ENCODE results near the gene C6orf52.
"Not testable (repeated sequence)": the region's sequence is repeated elsewhere in the genome, so short reads cannot be mapped to it uniquely, and the experiment has no call there.

Gene C6orf52

DNA sequence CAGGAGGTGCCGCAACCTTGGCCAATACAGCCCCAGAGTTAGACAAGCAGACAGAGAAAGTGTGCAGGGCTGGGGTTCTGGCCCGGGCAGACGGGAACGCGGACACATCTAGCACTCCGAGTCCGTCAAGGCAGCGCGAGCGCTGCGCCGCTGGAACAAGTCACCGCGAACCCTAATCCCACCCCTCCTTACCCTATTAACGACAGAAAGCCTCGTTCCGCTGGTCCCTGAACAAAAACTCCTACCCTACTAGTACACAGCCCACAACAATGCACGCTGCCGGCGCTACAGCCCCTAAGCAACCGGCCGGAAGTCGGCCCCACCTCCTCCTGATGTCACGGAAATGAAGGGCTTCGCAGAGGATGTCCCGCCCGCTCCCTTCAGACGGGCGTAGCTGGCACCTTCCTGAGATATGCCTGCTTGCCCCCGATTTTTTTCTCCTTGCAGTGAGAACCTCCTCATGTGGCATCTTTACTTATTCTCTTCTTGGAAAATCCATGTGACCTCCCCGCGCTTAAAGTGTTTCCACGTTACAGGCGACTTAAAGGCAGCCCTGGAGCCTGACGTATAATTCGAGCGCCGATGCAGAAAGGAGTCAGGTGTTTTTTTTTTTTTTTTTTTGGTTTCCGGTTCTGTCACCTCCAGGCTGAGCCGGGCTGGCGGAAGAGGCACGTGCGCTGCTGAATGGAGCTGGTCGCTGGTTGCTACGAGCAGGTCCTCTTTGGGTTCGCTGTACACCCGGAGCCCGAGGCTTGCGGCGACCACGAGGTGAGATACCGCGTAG, at the start of gene C6orf52, which contains the start of gene PAK1IP1:
TSS of gene C6orf52 (minus strand) at position 315 of the 784 bp plus-strand sequence. CDS start 7,066 bp downstream, outside the sequence.
TSS of gene PAK1IP1 (plus strand) at position 671 of the 784 bp plus-strand sequence. CDS start at position 685, 14 bp downstream.
- DNase-seq (ENCODE audit: low read depth, low spot score) = peak; percentile 89

DNA sequence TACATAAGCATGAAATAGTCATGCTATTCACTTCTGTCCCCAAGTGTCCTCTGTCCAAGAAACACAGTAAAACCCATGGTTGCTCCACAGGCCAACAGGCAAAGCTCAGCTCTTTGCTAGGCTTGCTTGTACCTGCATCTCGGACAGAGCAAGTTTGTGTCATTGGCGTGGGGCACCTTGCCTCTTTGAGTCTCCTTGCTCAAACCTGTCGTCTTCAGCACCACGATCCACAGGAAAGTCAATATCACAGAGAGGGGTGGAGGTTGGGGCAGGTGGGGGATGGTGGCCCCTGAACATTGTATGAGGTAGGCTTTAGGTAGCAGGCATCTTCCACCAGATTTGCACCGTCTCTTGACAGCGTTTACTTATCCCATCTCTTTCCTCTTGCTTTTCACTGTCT, 49.1 kb upstream of the C6orf52 start:
- DNase-seq (ENCODE audit: low read depth, low spot score) = no peak

DNA sequence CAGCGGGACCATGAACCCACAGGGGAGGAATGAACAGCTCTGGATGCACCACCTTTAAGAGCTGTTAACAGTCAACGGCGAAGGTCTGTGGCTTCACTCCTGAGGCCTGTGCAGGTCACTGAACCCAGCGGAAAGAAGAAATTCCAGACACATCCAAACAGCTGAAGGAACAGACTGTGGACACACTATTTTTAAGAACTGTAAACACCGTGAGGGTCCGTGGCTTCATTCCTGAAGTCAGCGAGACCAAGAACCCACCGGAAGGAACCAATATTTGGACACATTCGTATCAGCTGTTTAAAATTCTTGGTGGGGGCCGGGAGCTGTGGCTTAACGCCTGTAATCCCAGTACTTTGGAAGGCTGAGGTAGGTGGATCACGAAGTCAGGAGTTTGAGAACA, 47.8 kb upstream of the C6orf52 start:
- DNase-seq (ENCODE audit: low read depth, low spot score) = no peak

DNA sequence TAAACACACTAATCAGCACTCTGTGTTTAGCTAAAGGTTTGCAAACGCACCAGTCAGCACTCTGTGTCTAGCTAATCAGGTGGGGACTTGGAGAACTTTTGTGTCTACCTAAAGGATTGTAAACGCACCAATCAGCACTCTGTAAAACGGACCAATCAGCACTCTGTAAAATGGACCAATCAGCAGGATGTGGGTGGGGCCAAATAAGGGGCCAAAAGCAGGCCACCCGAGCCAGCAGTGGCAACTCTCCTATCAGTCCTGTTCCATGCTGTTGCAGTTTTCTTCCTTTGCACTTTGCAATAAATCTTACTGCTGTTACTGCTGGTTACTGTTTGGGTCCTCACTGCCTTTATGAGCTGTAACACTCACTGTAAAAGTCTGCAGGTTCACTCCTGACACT, 47.2 kb upstream of the C6orf52 start:
- not testable (repeated sequence) for DNase-seq (ENCODE audit: low read depth, low spot score)

DNA sequence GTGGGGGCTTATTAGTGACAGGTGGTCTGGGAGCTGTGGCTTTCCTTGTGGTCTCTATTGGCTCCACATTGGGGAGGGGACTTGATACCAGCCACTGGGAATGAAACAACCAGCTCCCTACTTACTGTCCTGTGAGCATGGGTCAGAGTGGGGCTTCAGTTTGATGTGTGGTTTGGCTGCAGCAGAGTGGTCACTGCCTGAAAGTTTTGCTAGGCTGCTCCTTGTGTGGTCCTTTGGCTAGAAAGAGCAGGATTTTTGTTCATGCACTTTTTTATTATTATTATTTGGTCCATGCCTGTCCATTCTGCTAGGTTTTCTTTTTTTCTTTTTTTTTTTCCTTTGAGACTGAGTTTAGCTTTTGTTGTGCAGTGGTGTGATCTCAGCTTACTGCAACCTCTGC, 45.6 kb upstream of the C6orf52 start:
- no peak for DNase-seq (ENCODE audit: low read depth, low spot score)

DNA sequence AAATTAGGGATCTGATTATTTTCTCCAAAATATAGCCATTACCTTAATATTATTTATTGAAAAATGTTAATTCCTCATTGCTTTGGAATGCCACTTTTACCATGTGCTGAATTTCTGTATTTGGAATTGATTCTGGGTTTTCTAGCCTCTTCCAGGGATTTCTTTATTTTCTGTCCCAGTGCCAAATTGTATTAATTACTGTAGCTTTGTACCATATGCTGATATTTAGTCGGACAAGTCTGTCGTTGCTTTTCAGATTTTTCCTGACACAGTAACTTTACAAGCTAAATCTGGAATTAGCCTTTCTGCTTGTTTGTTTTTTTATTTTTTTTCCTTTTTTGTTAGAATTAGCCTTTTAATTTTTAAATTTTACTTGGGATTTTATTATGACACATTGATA, 42.3 kb upstream of the C6orf52 start:
- no peak for DNase-seq (ENCODE audit: low read depth, low spot score)

DNA sequence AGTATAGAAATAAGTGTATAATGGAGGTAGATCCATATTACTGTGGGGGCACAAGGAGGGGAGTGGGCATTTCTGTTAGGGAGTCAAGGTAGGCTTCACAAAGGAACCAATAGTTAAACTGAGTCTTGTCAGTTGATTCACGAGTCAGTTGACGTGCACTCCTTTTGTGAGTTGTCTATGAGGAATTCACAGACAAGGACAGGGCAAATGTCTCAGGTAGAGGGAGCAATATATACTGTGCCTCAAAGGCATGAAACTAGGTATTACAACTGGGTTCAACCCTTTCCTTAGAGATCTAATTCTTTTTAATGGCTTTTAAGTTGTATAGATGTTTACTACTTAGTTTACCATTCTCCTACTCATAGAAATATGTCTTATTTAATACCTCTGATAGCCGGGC, 39.4 kb upstream of the C6orf52 start:
- DNase-seq (ENCODE audit: low read depth, low spot score) = no peak

DNA sequence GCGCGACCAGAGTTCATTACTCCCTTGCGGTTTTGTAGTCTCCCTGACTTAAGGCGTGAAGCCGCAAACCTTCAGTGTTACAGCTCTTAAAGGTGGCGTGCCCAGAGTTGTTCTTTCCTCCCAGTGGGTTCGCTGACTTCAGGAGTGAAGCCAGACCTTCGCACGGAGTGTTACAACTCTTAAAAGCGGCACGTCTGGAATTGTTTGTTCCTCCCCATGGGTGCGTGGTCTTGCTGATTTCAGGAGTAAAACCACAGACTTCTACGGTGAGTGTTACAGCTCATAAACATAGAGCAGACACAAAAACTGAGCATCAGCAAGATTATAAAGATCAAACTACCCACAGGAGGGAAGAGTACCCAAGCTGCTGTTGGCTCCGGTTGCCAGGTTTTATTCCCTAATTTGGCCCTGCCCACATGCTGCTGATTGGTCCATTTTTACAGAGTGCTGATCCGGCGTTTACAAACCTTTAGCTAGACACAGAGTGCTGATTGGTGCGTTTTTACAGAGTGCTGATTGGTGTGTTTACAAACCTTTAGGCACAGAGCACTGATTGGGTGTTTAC, 38.8 kb upstream of the C6orf52 start:
- DNase-seq (ENCODE audit: low read depth, low spot score) = no peak

DNA sequence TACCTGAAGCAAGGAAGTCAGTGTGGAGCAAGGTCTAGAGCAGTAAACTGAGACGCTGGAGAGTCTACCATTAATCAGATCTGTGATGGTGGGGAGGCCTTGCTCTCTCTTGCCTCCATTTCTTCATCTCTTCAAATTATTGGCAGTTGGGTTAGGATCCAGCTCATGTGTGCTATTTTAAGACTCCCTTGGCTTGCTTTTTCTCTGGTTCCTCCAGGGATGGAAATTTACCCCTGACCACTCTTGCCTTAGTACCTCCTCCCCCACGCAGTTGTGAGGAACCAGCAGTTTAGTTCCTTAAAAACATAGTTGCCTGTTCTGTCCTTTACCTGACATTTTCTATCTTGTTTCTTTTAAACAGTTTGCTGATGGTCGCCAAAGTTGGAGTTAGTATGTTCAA, 35.8 kb upstream of the C6orf52 start:
- DNase-seq (ENCODE audit: low read depth, low spot score) = no peak

DNA sequence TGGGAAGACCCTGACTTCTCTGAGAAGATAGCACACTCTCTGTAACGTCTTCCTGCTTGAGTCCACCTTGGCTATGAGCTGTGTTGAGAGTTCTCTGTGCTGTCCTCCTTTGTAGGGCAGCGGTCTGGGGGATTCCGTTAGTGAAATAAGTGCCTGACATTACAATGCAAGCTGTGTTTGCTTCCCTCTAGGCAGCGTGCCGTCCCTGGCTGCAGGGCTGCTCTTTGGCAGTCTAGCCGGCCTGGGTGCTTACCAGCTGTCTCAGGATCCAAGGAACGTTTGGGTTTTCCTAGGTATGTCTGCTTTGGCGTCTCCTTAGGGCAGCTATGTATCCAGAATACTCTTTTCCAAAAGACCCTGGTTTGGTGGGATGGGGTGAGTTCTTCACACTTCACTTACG, 31.3 kb upstream of the C6orf52 start:
- no peak for DNase-seq (ENCODE audit: low read depth, low spot score)

DNA sequence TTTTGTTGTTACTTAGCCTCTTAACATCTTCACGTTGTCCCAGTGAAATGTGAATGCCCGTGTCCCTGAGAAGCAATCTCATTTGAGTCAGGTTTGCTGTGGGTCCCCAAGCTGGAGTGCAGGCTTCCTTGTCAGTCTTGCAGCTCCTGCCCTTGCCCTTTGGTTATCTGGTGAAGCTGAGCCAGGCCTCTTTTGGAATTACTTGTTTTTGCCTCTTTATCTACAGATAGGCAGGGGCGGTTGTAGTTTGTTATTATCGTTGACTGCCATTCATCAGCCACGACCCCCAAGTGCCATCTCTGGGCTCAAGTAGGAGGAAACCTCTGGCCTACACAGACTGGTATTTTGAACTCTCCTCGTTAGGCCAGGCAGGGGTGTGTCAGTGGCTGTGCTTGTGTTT, 30.6 kb upstream of the C6orf52 start:
- no peak for DNase-seq (ENCODE audit: low read depth, low spot score)

DNA sequence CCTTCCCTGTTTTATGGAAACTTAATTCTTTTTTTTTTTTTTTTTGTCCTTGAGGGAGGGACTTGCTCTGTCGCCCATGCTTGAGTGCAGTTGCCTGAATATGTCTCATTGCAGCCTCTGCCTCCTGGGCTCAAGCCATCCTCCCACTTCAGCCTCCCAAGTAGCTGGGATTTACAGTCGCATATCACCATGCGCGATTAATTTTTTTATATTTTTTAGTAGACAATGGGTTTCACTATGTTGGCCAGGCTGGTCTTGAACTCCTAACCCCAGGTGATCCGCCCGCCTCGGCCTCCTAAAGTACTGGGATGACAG, 29.1 kb upstream of the C6orf52 start:
- DNase-seq (ENCODE audit: low read depth, low spot score) = no peak

DNA sequence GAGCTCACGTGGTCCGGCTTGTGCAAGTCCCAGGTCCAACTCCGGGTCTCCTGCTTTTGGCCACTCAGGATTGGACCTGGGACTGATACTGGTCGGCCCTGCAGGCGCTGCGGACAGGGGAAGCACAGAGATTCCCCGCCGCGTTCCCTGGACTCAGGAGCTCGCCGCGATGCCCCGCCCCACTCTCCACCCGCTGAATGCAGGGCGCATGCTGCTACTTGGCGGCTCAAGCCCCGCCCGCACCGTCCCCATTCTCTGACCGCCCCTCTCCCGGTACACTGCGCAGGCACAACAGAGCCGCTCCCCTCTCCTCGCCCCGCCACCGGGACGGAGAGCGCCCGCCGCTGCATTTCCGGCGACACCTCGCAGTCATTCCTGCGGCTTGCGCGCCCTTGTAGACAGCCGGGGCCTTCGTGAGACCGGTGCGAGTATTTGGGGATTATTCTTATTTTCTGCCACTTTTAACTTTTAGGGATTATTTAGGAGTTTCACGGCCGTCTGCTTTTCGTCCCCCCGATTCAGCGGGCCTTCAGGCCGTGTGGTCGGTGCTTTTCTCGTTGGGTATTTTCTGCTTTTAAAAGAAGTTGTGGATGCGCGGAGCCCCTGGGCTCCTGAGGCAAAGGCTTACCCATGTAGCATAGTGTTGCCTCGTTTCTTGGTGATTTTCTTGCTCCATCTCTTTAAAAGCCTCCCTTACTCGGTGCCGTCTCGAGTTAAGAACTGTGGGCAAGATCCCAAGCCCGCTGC, 28.6 kb upstream of the C6orf52 start, which contains the start of gene TMEM14C:
TSS of gene TMEM14C (plus strand) at position 251 of the 747 bp plus-strand sequence. CDS start 1,544 bp downstream, outside the sequence.
- DNase-seq (ENCODE audit: low read depth, low spot score) = peak; percentile 94

DNA sequence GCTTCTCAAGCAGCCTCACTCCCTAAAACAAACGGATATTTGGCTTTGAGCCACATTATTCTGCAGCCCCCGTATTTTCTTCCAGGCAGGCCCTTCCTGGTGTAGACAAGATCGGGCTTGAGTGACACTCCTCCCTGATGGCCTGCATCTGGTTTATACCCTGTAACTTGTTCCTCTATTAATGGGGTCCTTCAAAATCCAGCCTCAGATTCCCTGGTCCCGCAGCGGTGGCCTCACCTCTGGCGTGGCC, 28.1 kb upstream of the C6orf52 start:
- DNase-seq (ENCODE audit: low read depth, low spot score) = no peak

DNA sequence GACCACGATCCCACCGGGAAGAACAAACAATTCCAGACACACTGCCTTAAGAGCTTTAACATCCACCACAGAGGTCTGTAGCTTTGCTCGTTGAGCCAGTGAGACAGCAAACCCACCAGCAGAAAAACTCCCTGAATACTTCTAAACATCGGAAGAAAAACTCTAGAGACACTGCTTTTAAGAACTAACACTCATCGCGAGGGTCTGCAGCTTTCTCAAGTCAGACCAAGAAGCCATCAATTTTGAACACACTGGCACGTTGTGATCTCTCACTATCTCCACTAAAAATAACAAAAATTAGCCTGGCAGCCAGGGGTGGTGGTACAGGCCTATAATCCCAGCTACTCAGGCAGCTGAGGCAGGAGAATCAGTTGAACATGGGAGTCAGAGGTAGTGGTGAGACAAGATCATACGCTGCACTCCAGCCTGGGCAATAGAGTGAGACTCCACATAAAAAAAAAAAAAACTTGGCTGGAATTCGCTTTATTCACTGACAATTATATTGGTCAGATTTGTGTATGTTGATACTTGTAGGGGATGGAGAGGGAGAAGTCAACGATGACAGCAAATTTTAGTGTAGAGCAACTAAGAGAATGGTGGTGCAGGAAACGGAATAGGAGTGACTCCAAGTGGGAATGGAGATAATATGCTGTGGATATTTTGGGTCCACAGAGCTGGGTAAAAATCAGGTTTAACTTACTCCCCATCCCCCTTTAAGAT, 27.6 kb upstream of the C6orf52 start:
- no peak for DNase-seq (ENCODE audit: low read depth, low spot score)

DNA sequence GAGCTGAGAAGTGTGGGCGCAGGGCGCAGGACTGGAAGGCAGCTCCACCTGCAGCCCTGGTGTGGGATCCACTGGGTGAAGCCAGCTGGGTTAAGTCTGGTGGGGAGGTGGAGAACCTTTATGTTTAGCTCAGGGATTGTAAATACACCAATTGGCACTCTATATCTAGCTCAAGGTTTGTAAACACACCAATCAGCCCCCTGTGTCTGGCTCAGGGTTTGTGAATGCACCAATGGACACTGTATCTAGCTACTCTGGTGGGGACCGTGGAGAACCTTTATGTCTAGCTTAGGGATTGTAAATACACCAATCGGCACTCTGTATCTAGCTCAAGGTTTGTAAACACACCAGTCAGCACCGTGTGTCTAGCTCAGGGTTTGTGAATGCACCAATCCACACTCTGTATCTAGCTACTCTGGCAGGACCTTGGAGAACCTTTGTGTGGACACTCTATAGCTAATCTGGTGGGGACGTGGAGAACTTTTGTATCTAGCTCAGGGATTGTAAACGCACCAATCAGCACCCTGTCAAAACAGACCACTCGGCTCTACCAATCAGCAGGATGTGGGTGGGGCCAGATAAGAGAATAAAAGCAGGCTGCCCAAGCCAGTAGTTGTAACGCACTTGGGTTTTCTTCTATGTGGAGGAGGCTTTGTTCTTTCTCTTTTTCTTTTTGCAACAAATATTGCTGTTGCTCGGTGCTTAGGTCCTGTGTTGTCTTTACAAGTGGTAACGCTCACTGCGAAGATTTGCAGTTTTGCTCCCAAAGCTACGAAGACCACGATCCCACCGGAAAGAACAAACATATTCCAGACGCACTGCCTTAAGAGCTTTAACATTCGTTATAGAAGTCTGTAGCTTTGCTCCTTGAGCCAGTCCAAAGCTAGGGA, 26.8 kb upstream of the C6orf52 start:
- not testable (repeated sequence) for DNase-seq (ENCODE audit: low read depth, low spot score)

DNA sequence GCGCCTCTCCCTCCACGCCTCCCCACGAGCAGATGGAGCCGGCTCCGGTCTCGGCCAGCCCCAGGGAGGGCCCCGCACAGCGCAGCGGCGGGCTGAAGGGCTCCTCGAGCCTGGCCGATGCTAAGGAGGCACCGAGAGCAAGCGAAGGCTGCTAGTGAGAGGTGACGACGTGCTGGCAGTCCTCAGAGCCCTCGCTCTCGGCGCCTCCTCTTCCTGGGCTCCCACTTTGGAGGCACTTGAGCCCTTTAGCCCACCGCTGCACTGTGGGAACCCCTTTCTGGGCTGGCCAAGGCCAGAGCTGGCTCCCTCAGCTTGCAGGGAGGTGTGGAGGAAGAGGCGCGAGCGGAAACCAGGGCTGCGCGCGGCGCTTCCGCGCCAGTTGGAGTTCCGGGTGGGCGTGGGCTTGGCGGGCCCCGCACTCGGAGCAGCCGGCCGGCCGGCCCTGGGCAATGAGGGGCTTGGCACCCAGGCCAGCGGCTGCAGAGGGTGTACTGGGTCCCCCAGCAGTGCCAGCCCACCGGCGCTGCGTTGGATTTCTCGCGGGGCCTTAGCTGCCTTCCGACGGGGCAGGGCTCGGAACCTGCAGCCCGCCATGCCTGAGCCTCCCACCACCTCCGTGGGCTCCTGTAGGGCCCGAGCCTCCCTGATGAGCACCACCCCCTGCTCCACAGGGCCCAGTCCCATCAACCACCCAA, 26.0 kb upstream of the C6orf52 start:
- no peak for DNase-seq (ENCODE audit: low read depth, low spot score)

DNA sequence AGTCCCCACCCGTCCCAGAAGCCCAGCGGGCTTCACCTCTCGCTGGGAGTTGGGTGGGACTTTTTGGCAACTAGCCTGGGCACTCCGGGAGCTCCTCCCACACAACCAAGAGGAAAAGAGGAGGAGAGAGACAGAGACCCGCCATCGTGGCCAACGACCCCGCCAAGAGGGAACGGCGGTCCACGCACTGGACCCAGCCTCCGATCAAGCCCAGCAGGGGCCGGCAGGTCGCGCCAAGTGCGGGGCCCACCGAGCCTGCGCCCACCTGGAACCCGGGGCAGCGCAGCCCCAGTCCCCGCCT, 25.5 kb upstream of the C6orf52 start:
- no peak for DNase-seq (ENCODE audit: low read depth, low spot score)

DNA sequence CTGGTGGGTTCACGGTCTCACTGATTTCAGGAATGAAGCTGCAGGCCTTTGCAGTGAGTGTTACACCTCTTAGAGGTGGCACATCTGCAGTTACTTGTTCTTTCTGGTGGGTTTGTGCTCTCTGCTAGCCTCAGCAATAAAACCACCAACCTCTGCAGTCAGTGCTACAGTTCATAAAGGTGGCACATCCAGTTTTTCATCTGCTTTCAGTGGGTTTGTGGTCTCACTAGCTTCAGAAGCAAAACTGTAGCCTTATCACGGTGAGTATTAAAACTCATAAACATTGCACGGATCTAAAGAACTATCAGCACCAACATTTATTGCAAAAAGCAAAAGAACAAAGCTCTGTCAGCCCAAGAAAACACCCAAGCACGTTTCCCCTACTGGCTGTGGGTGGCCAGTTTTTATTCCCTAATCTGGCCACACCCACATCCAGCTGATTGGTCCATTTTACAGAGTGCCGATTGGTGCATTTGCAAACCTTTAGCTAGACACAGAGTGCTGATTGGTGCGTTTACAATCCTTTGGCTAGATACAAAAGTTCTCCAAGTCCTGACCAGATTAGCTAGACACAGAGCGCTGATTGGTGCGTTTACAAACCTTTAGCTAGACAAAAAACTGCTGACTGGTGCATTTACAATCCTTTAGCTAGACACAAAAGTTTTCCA, 25.0 kb upstream of the C6orf52 start:
- DNase-seq (ENCODE audit: low read depth, low spot score) = no peak

DNA sequence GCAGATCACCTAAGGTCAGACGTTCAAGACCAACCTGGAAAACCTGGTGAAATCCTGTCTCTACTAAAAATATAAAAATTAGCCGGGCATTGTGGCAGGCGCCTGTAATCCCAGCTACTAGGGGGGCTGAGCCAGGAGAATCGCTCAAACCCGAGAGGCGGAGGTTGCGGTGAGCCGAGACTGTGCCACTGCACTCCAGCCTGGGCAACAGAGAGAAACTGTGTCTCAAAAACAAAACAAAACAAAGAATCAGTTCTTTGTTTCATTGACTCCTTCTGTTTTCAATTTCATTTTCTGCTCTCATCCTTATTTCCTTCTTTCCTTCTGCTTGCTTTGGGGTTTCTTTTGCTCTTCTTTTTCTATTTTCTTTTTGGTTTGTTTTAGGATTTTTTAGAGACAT, 19.5 kb upstream of the C6orf52 start:
- DNase-seq (ENCODE audit: low read depth, low spot score) = no peak
